Fibroblast of skin of right quadriceps (primary cell): ENCODE results near the gene EXOC2.
A peak's percentile ranks its signal among the peaks of the same experiment; 100 is the strongest.

Experiments
- DNase-seq: peaks from one replicate; pipeline ENCODE4 v3.0.0-alpha.2; 2013

Gene EXOC2

DNA sequence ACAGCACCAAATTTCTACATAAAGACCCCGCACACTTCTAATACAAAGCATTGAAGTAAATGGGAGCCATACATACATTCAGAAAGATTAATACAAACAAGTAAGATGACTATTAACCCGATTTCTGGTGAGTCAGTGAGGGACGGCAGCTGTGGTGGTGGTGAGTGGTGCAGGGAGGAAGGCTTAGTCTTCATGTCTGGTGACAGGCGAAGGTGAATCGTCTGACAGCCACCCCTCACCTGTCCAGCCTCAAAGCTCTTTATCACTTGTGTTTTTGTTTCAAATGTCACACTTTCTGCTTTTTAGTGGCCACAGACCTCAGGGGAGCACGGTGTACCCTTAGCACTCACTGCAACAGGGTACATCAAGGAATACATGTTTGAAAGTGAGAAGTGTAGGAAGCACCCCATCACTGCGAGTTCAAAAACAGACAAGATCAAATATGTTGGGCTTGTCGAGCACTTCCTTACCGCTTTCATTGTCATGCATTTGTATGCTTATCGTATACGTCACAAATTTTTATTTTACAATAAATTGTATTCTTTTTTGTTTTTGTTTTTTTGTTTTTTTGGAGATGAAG lies 237.8 kb downstream of the EXOC2 start:
- DNase-seq, result no peak

DNA sequence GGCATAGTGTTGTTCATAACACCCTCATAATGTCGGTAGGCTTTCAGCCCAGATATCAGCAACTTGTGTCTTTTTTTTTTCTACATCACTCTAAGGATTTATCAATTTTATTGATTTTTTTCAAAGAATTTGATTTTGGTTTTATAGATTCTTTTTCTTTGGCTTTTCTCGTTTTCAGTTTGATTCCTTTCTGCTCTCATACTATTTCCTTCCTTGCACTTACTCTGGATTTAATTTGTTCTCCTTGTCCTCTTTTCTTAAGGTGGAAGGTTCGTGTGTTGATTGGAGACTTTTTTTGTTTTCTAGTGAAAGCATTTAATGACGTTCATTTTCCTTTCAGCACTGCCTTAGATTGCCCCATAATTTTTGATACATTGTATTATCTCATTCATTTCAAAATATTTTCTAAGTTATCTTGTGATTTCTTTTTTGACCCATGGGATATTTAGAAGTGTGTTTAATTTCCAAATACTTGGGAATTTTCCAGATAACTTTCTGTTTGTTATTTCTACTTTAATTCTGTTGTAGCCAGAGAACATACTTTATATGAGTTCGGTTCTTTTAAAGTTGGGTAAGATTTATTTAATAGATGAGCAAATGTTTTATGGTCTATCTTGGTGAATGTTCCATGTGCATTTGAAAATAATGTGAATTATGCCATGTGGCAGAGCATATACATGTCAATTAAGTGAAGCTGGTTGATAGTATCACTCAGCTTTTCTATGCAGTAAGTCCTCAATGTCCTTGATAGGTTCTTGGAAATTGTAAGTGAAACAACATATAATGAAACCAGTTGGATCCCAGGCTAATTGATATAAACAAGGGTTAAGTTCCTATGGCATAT lies 238.6 kb downstream of the EXOC2 start:
- DNase-seq, result no peak

DNA sequence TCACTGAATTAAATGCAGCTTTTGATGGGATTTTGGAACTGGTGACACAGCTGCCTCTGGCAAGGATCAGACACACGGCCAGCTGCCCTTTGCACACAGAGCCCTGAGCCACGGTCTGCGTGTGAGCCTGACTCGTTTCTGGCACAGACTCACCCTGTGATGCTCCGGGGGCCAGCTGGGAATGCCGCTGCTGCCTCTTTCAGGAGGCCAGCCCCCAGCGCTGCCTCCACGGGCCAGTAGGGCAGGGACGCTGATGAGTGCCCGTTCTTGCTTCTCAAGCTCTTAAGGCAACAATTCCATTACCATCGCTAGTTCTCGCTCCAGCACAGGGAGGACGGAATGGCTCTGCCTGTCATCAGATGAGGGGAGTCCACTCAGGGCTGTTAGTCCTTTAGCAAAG lies 239.8 kb downstream of the EXOC2 start:
- no peak for DNase-seq

DNA sequence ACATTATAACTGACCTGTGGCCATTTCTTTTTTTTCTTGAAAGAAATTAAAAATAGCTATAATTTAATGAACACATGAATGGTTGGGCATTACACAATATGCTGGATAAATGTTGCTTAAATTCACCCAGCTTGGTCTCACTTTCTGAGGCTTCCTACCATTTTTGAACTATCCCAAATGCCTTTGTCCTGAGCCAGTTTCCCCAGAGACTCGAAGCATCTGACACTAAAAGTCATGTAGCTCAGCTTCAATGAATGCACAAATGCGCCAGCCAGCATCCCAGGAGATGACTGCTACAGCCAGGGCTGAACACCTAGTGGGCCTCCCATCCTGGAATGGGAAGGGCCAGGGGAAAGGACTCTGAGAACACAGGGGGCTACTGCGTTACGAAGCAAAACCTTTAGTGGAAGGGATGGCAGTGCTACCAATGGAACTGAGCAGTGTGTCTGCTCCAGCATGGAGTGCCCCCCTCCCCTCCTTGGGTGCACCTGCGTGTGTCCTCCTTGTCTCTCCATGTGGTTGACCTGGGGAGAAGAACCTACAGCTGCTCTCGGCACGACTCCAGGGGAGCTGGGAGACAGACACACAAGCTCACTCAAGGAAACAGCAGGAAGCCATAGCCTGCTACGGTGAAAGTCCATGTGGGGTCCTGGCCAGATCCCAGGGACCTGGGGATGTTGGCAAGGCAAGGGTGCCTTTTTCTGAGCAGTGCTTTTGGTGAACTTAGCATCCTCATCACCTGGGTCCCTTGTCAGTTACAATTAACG lies 240.5 kb downstream of the EXOC2 start:
- DNase-seq, result no peak

DNA sequence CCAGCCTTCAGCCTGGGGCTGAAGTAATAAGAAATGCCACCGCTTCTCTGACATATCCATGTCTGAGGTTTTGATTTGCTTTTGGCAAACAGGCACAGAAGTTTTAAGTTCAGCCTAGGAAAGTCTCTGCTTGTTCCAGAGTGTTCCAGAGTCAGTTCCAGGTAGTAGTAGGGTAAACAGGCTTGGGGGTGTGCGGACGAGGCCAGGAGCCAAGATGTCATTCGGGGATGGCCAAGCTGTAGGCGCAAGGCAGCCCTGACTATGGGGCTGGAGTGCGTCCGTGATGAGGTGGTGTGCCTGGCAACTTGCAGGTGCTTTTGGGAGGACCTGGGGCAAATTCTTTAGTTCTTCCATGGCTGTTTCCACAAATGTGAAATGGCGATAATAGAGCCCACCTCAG lies 241.1 kb downstream of the EXOC2 start:
- DNase-seq, result no peak

DNA sequence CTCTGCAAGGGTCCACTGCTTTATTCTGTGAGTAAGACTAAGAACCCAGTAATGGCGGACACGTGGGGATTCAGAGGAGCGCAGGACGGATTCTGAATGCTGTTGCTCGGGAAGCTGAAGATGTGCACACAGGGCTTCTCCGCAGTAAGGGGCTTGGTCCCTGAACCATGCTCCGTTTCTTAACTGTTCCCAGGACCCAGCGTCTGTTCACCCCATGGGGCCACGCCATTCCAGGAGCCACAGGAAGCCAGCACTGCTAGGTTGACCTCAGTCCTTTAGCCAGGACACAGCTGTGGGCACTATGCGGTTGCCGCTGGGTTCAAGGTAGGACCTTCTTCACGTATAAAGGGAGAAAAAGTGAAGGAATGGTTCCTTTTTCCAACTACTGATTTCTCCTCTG lies 241.6 kb downstream of the EXOC2 start:
- no peak for DNase-seq

DNA sequence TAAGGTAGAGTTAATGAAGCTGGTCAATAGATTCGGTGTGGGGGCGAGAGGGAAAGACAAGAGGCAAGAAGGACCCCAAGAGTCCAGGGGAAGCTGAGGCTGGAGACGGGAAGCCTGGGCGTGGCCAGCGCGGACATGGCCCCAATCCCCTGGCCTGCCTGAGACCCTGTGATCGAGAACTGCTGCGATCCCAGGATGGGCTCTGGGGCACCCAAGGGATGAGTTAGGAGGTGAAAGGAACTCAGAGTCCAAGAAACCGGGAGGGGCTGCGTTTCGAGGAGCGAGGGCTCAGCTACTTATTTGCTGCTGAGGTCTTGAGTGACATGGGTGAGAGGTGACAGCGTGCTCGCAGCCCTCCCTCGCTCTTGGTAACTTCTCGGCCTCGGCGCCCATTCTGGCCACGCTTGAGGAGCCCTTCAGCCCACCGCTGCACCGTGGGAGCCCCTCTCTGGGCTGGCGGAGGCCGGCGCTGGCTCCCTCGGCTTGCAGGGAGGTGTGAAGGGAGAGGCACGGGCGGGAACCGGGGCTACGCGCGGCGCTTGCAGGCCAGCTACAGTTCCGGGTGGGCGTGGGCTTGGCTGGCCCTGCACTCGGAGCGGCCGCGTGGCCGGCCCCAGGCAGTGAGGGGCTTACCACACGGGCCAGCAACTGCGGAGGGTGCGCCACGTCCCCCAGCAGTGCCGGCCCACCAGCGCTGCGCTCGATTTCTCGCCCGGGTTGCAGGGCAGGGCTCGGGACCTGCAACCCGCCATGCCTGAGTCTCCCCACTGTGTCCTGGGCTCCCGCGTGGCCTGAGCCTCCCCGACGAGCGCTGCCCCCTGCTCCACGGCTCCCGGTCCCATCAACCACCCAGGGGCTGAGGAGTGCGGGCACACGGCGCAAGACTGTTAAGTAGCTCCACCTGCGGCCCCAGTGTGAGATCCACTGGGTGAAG lies 243.2 kb downstream of the EXOC2 start:
- DNase-seq, result no peak

DNA sequence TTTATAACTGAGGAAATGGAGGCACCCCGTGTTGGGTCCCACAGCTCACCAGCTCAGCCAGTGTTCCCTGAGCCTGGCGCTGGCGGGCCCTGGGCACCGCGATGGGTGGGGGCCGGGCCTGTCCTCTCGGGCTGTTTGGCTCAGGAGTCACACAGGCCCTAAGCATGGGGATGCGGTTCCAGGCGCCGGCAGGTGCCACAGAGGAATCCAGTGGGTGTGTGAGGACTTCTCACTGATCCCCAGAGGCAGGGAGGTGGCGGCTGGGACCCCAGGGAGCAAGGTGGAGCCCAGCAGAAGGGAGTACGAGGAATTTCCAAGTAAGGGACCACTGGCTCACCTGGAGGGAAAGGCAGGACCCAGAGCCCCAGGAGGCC lies 243.9 kb downstream of the EXOC2 start:
- no peak for DNase-seq

DNA sequence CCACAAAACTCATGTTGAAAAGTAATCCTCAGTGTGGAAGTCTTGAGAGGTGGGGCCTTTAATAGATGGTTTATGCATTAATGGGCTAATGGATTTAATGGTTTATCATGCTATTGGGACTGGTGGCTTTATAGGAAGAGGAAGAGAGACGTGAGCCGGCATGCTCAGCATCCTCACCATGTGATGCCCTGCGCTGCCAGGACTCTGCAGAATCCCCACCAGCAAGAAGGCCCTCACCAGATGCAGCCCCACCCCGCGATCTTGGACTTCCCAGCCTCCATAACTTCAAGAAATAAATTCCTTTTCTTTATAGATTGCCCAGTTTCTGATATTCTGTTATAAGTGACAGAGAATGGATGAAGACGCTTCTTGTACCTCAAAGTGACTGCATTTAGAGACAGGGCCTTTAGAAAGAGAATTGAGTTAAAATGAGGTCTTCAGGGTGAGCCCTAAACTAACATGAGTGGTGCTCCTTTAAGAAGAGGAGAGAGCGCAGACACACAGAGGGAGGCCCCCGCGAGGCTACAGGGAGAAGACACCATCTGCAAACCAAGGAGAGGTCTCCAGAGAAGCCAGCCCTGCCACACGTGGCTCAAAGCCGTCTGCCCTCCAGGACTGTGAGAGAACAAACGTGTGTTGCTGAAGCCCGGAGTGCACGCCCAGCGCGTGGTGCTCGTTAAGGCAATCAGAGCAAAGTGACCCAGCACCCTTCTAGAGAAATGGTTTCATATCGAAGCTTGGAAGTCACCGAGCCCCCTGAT lies 244.5 kb downstream of the EXOC2 start:
- no peak for DNase-seq

DNA sequence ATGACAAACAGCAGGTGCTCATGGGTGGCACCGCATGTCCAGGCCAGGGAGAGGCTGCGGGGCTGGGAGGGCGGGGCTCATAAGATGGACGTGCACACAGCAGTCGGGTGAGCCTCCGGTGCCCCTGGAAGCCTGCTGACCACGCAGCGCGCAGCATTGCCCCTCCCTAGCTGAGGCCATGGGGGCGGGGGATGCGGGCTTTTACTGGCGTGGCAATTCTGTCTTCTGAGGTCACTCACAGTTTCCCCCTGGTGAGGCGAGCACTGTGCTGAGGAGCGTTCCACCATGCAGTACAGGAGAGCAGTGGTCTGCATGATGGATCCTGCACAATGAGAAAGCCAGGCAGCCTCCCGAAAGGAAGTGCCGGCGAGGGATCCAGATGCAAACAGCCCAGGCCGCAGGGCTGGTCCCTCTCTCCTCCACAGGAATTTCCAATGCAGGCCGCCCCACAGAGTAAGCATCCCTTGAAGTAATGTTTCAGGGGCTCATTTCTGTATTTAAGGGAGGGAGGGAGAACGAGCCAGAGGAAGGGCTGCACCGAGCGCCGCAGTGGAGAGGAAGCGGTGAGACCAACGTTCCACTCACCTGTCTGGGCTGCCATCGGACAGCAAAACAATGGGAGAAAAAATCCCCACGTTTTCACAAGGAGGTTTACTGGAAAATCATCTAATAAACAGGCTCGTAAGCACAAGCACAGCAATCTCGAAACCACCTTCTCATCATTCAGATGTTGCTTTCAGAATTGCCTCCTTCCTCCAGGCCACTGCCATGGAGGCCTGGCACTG lies 245.4 kb downstream of the EXOC2 start:
- no peak for DNase-seq

DNA sequence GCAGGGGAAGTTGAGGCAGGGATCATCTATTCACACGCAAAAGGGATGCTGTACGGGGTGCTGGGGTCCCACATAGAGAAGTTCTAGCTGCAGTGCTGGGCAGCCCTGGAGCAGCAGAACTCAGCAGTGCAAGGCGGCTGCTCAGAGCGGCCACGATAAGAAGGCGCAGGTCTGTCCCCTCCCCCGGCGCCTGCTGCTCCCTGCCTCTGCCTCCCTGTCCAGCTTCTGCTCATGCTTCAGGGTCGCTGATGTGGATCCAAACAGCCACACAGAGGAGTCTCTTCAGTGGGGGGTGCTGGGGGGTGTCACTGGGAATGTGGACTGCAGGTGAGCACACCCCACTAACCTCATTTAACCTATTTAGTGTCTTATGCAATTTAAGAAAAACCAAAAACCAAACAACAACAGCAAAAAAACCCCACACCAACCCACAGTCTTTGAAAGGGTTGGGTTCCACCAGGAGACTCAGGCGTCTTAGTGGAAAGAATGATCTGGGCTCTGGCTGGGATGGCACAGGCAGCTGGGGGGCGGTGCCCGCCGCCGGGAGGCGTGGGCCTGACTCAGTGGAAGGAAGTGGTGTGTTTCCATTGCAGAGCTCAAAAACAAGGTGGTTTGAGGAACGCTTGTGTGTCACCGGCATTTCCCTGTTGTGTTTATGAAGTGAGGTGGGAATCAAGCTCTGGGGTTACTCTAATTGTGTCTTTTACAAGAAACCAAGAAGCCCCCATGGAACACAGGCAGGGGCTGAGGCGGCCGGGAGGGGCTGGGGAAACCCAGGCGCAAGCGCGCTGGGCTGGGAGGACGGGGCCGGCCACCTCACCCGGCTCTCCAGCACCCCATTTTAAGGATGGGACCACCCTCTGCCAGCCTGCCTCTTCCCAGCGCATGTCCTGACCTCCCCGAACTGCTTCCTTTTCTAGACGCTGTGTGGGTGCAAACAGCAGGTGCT lies 246.2 kb downstream of the EXOC2 start:
- no peak for DNase-seq

DNA sequence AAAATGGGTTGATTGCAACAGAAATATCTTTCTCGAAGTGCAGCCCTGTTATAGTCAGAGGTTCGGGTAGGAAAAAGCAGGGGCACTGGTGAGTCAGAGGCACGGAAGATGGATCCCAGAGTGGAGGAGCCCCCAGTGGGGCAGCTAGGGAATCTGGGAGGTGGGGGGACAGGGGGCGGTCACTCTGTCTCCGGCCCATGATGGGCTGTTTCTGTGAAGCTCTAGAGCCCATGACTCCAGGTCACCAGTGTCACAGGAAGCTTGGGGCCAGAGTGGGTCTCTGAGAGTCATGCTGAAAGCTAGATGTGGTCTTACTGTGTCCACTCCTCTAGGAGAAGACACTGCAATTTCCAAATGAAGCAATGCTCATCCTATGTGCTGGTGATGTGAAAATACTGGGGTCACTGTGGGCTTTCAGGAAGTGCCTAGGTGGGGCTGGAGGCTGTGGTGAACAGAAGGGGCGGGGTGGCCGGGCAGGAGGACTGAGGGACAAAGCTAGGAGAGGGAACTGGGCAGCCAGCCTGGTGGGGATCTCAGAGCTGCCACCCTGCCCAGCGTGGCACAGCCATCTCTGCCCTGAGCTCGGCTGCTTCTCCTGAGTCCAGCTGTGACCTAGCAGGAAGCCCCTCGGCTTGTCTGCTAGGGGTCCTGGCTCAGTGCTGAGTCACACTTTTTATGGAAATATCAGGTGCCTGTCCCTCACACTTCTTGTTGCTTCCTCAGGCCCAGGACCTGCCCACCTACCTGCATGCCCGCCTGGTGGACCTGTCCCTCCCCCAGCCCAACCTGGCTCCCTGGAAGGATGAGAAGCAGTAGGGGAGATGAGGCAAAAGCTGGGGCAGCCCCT lies 247.1 kb downstream of the EXOC2 start:
- no peak for DNase-seq

DNA sequence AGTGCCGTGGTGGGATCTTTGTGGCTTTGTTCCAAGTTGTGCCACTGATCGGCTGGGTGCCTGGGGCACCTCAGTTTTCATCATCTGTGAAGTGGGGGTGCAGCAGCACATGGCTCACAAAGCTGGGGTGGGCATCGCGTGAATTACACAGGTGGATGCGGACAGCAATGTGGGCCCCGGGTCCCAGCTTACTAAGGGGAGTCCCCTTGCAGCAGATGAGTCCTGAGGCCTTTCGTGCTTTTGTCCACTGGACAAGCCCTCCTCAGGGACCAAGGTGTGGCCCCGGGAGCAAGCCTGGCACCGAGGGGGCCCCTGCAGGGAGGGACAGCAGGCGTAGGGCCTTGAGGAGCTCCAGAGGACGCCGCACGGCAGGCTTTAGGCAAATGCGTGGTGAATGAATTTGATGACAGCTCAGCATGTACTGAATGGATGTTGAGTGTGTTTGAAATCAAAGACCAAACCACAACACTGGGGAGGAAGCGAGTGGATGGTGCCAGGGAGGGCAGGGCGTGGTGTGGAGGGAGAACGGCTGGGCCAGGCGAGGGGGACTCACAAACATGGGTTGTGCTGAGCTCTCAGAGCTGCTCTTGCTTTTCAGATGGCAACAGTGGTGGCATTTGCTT lies 248.2 kb downstream of the EXOC2 start:
- DNase-seq, result no peak

DNA sequence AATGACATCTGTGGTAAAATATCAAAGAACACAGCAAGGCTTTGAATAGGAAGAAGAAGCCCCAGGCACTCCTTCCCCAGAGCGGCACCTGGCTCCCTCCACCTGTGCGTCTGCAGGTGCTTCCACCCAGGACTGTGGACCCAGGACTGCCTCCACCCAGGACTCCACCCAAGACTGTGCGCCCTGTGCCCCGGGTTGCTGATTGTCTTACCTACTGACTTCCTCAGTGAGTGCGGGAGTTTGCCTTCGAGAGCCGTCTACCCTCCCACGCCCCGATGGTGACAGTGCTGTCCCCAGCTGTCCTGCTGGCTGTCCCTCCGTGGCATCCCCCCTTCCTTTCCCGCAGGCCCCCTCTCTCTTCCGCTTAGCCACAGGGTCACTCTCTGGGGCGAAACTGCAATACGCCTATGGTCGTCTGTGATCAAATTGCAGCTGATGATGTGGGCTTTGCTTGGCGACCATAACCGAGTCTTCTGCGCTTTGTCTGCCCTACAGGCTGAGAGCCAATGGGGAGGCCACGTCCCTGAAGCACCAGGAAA lies 249.2 kb downstream of the EXOC2 start:
- no peak for DNase-seq

DNA sequence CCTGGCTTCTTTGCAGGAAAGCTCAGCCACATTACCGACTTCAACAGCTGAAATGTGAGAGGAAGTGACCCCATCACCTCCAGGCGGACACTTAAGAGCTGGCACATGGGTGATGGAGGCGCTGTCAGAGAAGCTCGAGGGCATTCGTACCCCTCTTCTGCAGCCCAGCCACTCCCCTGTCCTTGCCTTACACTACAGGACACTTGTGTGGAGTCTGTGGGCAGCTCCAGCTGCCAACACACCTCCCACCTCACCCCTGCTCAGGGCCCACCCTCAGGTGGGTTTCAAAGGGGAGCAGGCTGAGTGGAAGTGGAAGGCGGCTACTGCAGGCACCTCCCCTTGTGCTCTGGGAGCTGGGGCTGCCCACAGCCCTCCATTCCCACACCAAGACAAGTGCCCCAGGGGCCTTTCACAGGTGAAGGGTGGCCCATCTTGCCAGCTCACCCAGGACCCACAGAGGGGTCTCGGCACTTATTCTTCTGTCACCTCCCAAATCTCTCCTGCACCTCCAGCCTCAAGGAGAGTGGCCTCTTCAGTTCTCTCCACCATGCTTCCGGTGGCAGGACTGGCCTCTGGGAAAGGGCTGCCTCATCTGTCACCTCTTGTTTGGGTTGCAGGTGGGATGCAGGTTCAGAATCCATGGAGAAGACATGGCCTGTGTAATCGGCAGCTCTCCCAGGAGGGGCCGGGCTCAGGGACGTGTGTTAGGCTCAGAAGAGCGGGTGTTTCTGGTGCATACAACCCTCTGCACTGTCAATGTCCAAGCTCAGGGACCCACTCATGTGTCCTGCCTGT lies 251.6 kb downstream of the EXOC2 start:
- no peak for DNase-seq

DNA sequence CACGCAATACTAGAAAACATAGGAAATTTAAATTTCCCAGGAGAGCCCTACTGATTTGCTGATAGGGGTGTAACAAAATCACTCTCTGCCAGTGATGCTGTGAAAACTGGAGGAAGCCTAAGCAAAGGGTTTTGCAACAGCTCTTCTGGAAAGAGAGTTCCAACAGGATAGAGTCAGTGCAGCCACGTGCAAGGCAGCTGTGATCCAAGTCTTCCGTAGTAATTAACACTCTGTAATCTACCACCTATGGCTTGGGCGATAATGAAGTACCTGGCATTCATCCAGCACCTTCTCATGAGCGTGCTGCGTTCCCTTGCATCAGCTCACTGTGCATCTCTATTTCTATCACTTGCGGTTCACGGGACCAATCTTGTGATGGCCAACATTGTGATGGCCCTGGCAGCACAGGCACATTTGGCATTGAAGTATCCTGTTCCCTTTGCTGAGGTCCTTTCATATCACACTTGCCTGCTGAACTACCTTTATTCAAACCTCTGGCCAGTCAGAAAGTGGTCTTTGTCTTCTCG lies 253.2 kb downstream of the EXOC2 start:
- DNase-seq, result peak; percentile 7

DNA sequence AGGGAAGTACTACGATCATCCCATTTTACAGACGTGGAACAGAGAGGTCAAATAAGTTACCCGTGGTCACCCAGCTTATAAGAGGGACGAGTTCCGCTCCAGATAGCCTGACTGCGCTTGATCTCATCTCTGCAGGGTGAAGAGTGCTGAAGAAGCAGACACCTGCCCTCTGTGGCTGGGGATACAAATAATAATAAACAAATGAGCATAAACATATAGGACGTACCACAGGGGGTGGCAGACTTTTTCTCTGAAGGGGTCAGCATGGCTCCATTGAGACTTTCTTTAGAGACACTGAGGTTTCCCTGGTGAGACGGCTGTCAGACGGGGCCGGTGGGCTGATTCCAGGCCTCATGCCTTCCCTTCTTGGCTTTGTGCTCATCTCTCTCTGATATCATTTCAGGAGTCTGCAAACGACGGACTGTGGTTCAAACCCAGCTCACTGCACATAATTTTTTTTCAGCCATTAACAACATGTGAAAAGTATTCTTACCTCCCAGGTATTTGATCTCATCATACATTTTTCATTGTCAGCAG lies 254.2 kb downstream of the EXOC2 start:
- DNase-seq, result no peak
